LNCAP (cell line): ENCODE results near the gene P2RY2.

Source experiments
- TF ChIP-seq, protein P1 (sequence below): fragments of 450-650 bp; IDR thresholded peaks from 2 replicates; pipeline ENCODE4 v1.5.1; 2017; ENCODE audit warnings: mild to moderate bottlenecking

Gene P2RY2

DNA sequence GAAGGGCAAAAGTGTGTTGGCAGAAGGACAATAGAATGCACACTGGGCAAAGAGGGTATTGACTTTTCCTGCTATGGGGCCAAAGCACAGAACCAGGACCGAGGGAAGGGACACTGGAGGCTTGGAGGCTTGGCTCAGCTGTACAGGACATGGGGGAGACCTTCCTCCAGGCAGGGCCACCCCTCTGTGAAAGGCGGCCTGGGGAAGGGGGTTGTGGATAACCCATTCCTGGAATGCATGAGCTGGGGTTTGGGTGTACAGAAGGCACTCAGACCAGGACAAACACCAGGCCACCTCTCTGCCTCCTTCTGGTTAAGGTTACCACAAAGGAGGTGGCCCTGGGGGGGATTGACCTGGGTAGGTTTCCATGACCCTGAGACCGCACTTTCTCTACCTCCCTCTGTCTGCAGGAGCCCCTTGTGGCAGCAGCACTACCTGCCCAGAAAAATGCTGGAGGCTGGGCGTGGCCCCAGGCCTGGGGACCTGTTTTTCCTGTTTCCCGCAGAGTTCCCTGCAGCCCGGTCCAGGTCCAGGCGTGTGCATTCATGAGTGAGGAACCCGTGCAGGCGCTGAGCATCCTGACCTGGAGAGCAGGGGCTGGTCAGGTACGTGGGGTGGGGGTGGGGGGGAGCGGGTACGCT lies 9.6 kb downstream of the P2RY2 start:
- TF ChIP-seq, protein P1, sequence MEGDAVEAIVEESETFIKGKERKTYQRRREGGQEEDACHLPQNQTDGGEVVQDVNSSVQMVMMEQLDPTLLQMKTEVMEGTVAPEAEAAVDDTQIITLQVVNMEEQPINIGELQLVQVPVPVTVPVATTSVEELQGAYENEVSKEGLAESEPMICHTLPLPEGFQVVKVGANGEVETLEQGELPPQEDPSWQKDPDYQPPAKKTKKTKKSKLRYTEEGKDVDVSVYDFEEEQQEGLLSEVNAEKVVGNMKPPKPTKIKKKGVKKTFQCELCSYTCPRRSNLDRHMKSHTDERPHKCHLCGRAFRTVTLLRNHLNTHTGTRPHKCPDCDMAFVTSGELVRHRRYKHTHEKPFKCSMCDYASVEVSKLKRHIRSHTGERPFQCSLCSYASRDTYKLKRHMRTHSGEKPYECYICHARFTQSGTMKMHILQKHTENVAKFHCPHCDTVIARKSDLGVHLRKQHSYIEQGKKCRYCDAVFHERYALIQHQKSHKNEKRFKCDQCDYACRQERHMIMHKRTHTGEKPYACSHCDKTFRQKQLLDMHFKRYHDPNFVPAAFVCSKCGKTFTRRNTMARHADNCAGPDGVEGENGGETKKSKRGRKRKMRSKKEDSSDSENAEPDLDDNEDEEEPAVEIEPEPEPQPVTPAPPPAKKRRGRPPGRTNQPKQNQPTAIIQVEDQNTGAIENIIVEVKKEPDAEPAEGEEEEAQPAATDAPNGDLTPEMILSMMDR: peak; percentile 56

GRCh38 chr11:73228268-73229134 lies 10.4 kb downstream of the P2RY2 start:
- TF ChIP-seq, protein P1: no peak

DNA sequence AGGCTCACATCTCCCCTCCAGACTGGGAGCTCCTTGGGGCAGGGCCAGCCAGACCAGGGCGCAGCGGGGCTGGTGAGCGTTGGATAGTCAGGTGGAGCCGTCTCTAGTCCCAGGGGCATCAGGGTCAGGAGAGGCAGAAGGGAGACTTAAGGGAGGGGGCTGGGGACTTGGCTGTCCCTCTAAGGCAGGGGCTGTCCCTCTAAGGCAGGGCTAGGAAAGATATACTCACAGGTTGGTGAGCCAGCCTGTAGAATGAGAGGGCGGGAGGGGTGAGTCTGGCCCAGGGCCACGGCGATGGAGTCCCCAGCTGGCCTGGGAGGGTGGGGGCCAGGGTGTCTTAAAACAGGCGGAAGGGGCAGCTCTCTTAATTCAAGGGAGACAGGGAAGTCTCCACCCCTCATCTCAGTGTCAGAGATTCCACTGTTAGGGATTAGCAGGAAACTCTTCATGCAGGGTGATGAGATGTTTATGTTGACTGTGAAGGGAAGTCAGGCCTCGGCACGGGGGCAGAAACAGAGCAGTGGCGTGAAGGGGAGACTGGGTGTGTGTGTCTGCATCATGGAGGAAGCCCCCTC lies 11.3 kb downstream of the P2RY2 start:
- TF ChIP-seq, protein P1: no peak

GRCh38 chr11:73229896-73230875 lies 12.1 kb downstream of the P2RY2 start:
- TF ChIP-seq, protein P1: no peak

DNA sequence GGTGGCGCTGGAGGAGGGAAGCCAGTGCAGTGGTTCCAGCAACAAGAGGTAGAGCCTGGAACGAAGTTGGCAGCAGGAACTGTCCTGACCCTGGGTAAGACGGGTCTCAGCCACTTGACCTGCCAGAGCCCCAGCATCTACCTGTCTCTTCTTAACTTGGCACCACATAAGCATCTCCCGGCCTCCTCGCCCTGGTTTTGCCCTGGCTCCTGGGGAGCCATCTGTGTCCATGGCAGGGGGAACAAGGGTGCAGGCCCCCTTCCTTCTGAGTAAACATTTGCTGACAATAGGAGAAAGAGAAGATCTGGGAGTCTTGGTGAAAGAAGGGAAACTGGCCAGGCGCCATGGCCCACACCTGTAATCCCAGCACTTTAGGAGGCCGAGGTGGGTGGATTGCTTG lies 12.8 kb downstream of the P2RY2 start:
- TF ChIP-seq, protein P1: no peak

- TF ChIP-seq, protein P1: no peak
Measured at GRCh38 chr11:73233211-73233610, 15.1 kb downstream of the P2RY2 start.
